Lower leg skin (tissue), 3 donors: ENCODE measurements around the gene MB21D2.

ENCODE experiments used
- CTCF ChIP-seq, 3 donors: fragments of 450-650 bp; IDR thresholded peaks; one replicate each; pipeline ENCODE4 v1.5.1; 2016; ENCODE audit warnings: antibody characterized with exemption in 3 of 3, mild to moderate bottlenecking in 3 of 3, moderate library complexity in 2 of 3
- POLR2A ChIP-seq, 2 donors: fragments of 450-650 bp; IDR thresholded peaks; one replicate each; pipeline ENCODE4 v1.6.1; 2016 to 2017; ENCODE audit warnings: antibody characterized with exemption in 2 of 2, mild to moderate bottlenecking in 1 of 2, moderate library complexity in 1 of 2

- no peak for TF ChIP-seq CTCF (IDR thresholded peaks at IDR 0.05)
- TF ChIP-seq POLR2A (IDR thresholded peaks at IDR 0.05), result no peak
Observed at GRCh38 chr3:192957441-192958021, 39.9 kb upstream of the MB21D2 start.
